ENCODE measurements around the gene SMIM23. TPM values are rescaled to one million over a fixed set of nuclear protein-coding genes. Genes with fewer than 3 reads are reported as not detected.

The SMIM23 gene
- total and polyA plus RNA-seq, 2 donors (not counting 1 experiment from before 2014, with no cell fraction given): not detected

DNA sequence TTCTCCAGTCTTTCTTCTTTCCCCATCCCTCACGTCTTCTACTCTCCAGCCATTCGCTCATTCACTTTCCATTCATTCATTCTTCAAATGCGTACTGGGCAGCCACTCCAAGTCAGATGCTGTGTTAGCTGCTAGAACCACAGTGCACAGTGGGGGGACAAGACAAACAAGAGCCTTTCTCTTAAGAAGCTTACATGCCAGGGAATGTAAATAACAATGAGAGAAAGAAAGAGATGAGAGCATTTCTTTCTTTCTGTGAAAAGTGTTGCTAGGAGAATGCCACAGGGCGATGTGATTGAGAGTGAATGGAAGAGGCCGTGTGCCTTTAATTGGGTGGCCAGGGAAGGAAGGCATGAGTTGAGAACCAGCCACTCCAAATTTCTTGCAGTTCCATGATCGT lies 46.3 kb upstream of the SMIM23 start:
- Histone ChIP-seq H3K27me3 (ENCODE audit: control insufficient read depth, insufficient read depth, low read length) (peaks cover 9% of the 10 kb centered on the region), H3K27ac (ENCODE audit: insufficient read depth, low read length) (no peak overlapping the region), H3K4me2 (ENCODE audit: extremely low read depth, insufficient read depth, low read length) (no peak overlapping the region), H3K79me2 (ENCODE audit: control insufficient read depth, insufficient read depth, low read length) (no peaks in the 10 kb centered on the region), H3K4me1 (ENCODE audit: control insufficient read depth, extremely low read depth, insufficient read depth, low read length) (no peaks in the 10 kb centered on the region), H3K9ac (ENCODE audit: insufficient read depth, low read length) (no peak overlapping the region), H2AFZ (ENCODE audit: low read length) (no peak overlapping the region), H3K9me3 (ENCODE audit: control insufficient read depth, insufficient read depth, low read depth, low read length) (no peaks in the 10 kb centered on the region), H3K36me3 (ENCODE audit: control insufficient read depth, insufficient read depth, low read length) (no peaks in the 10 kb centered on the region), H3K4me3 (replicated peaks in 1 of 4; ENCODE audit: control extremely low read depth in 1 of 4, insufficient read depth in 1 of 4, low read depth in 3 of 4, low read length in 4 of 4) (no peak overlapping the region), H4K20me1 (ENCODE audit: control insufficient read depth, extremely low read depth, insufficient read depth, low read length) (no peaks in the 10 kb centered on the region)
- no peak for TF ChIP-seq EZH2 (IDR thresholded peaks at IDR 0.05; ENCODE audit: low read length, missing control alignments)
- TF ChIP-seq, protein P1, sequence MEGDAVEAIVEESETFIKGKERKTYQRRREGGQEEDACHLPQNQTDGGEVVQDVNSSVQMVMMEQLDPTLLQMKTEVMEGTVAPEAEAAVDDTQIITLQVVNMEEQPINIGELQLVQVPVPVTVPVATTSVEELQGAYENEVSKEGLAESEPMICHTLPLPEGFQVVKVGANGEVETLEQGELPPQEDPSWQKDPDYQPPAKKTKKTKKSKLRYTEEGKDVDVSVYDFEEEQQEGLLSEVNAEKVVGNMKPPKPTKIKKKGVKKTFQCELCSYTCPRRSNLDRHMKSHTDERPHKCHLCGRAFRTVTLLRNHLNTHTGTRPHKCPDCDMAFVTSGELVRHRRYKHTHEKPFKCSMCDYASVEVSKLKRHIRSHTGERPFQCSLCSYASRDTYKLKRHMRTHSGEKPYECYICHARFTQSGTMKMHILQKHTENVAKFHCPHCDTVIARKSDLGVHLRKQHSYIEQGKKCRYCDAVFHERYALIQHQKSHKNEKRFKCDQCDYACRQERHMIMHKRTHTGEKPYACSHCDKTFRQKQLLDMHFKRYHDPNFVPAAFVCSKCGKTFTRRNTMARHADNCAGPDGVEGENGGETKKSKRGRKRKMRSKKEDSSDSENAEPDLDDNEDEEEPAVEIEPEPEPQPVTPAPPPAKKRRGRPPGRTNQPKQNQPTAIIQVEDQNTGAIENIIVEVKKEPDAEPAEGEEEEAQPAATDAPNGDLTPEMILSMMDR (conservative IDR thresholded peaks at IDR 0.05 in 1 of 2, IDR thresholded peaks at IDR 0.05 in 1 of 2; ENCODE audit: low read depth in 1 of 2, low read length in 2 of 2): no peak
- DNase-seq (ENCODE audit: low read depth in 2 of 2): no peak

DNA sequence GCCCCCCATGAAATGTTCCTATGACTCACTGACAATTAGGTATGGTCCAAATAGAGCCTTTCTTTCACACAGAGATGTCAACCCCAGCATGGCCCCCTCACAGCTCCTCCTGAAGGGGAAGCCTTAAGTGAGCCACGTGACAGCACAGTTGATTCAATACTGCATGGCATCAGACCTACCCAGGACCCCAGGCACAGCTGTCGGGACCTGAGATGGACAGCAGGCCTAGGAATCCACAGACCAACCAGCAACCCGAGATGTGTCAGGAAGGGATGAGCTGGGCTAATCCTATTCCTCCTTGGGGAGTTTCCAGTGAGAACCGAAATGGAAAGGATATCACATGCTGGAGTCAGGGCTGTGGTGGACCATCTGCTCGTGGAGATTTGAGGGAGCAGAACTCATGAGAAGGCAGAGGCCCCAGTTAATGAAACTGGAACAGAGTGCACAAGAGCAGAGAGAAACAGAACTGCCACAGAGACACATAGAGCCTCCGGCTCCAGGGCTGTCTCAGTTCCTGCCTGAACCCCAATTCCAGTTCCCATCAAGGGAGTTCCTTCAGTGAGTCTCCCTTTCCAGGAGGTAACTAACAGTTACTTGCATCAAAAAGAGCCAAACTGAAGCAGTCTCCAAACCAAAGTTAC lies 42.1 kb upstream of the SMIM23 start:
- Histone ChIP-seq H4K20me1 (ENCODE audit: control insufficient read depth, extremely low read depth, insufficient read depth, low read length) (no peaks in the 10 kb centered on the region), H3K4me2 (ENCODE audit: extremely low read depth, insufficient read depth, low read length) (no peak overlapping the region), H2AFZ (ENCODE audit: low read length) (no peak overlapping the region), H3K79me2 (ENCODE audit: control insufficient read depth, insufficient read depth, low read length) (no peaks in the 10 kb centered on the region), H3K9me3 (ENCODE audit: control insufficient read depth, insufficient read depth, low read depth, low read length) (no peaks in the 10 kb centered on the region), H3K36me3 (ENCODE audit: control insufficient read depth, insufficient read depth, low read length) (no peaks in the 10 kb centered on the region), H3K4me1 (ENCODE audit: control insufficient read depth, extremely low read depth, insufficient read depth, low read length) (no peaks in the 10 kb centered on the region), H3K27ac (ENCODE audit: insufficient read depth, low read length) (no peak overlapping the region), H3K27me3 (ENCODE audit: control insufficient read depth, insufficient read depth, low read length) (peaks cover 2% of the 10 kb centered on the region), H3K9ac (ENCODE audit: insufficient read depth, low read length) (no peak overlapping the region), H3K4me3 (replicated peaks in 1 of 4; ENCODE audit: control extremely low read depth in 1 of 4, insufficient read depth in 1 of 4, low read depth in 3 of 4, low read length in 4 of 4) (no peak overlapping the region)
- DNase-seq (ENCODE audit: low read depth in 2 of 2): no peak
- TF ChIP-seq, protein P1 (conservative IDR thresholded peaks at IDR 0.05 in 1 of 2, IDR thresholded peaks at IDR 0.05 in 1 of 2; ENCODE audit: low read depth in 1 of 2, low read length in 2 of 2): no peak
- no peak for TF ChIP-seq EZH2 (IDR thresholded peaks at IDR 0.05; ENCODE audit: low read length, missing control alignments)

DNA sequence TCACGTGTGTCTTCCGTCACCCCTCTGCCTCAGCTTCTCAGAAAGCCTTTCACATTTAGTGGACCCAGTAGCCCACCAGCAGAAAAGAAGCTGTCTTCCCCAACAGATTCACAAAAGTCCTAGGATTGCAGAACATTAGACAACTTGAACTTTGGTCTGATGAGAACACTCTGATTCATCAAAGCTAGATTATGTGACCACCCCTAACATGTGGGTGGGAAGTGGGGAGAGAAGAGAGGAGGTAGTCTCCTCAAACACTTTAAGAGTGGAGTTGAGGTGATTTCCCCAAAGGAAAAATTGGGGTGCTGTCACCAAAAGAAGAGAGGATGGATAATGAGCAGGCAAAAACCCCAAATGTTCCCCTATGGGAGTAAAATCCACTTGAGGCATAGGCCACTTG lies 41.4 kb upstream of the SMIM23 start:
- Histone ChIP-seq H3K4me1 (ENCODE audit: control insufficient read depth, extremely low read depth, insufficient read depth, low read length) (no peaks in the 10 kb centered on the region), H4K20me1 (ENCODE audit: control insufficient read depth, extremely low read depth, insufficient read depth, low read length) (no peaks in the 10 kb centered on the region), H2AFZ (ENCODE audit: low read length) (no peak overlapping the region), H3K9ac (ENCODE audit: insufficient read depth, low read length) (no peak overlapping the region), H3K27ac (ENCODE audit: insufficient read depth, low read length) (no peak overlapping the region), H3K4me3 (replicated peaks in 1 of 4; ENCODE audit: control extremely low read depth in 1 of 4, insufficient read depth in 1 of 4, low read depth in 3 of 4, low read length in 4 of 4) (no peak overlapping the region), H3K27me3 (ENCODE audit: control insufficient read depth, insufficient read depth, low read length) (no peaks in the 10 kb centered on the region), H3K36me3 (ENCODE audit: control insufficient read depth, insufficient read depth, low read length) (no peaks in the 10 kb centered on the region), H3K79me2 (ENCODE audit: control insufficient read depth, insufficient read depth, low read length) (no peaks in the 10 kb centered on the region), H3K4me2 (ENCODE audit: extremely low read depth, insufficient read depth, low read length) (no peak overlapping the region), H3K9me3 (ENCODE audit: control insufficient read depth, insufficient read depth, low read depth, low read length) (no peaks in the 10 kb centered on the region)
- no peak for DNase-seq (ENCODE audit: low read depth in 2 of 2)
- no peak for TF ChIP-seq EZH2 (IDR thresholded peaks at IDR 0.05; ENCODE audit: low read length, missing control alignments)
- TF ChIP-seq, protein P1 (conservative IDR thresholded peaks at IDR 0.05 in 1 of 2, IDR thresholded peaks at IDR 0.05 in 1 of 2; ENCODE audit: low read depth in 1 of 2, low read length in 2 of 2): no peak

All from fibroblast of lung (primary cell).